Stimulated activated CD4-positive, alpha-beta T cell treated with anti-CD3 and anti-CD28 coated beads, Interleukin-12 subunit alpha, Interleukin-12 subunit beta, amount 100 ng/mL, for 24 hours (primary cell): ENCODE data around the gene ENGASE.

Experiments used
- DNase-seq, 2 experiments: peaks; one replicate each; pipeline ENCODE4 v3.0.0-alpha.2; 2020; ENCODE audit warnings: low read depth in 2 of 2

Gene ENGASE

DNA sequence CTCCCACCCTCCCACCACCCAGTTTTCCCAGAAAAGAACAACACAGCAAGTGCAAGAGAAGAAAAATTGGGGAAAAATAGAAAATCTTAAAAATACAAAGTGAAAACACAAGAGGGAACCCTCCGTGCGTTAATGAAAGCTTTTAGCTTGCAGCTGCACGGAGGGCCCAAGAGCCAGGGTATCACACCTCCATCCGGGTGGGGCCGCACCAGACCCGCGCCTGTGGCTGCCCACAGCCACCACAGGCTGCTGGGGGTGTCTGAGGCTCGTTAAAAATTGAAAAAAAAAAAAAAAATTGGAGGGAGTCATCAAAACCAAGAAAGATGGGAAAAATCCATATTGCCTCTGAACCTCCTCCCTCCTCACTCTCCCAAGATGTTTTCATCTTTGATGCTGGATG lies 18.6 kb downstream of the ENGASE start:
- no peak for DNase-seq

DNA sequence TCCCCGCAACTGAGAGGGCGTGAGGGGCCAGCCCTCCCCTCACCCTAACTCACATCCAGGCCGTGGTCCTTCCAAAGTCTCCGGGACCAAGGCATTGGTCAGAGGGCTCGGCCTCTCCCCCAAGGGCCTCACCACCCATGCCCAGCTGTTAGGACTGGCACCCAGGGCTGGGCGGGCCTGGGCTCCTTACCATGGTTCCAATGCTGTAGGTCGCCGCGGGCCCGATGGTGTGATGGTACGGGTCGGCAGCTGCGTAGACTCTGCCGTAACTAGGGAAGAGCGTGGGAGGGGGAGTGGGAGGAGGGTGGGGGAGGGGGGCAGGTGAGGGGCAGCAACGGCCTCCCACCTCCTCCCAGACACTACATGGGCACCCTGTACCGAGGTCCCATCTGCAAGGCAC lies 19.6 kb downstream of the ENGASE start:
- DNase-seq: no peak

DNA sequence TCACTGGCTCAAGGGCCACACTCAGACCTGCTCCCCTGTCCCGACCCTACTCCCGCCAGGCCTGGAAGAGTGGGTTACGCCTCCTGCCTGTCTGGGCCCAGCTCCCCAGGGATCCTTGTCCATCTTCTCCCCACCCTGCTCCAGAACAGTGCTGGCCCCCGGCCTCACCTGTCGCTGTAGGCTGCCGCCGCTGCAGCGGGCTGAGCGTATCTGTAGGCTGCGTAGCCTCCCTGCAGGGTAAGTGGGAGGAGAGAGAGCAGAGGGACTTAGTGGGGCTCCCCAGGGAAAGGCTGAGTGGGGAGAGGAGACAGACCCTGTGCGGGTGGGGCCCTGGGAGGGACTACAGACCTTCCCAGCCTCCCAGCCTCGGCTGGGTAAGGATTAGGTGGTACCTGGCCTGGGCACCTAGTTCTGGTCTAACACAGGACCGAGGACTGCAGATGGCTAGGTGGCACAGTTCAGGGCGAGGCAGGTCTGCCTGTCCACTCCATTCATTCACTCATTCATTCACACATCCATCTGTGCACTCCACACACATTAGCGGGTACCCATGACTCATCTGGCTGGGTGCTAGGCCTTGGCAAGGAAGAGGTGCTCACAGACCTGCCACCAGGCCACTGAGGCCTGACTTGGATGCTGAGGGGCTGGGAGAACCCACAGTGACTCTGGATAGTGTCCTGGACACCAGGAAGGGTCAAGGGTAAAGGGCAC lies 20.9 kb downstream of the ENGASE start:
- no peak for DNase-seq

DNA sequence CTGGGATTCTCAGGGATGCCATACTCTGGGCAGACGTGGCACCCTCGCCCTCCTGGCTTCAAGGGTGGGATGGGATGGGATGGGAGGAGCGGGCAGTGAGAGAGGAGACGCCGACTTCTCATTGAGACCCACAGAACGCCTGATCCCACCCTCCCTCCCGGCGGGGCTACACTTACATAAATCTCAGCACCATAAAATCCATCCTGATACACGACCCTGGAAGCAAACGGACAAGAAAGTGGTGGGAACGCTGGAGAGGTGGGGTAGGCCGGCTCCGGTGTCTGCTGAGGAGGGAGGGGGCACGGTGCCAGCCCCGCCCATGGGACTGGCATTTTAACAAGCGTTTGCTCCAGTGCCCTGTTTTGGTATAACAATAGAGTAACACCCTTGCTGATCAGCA lies 21.9 kb downstream of the ENGASE start:
- no peak for DNase-seq

DNA sequence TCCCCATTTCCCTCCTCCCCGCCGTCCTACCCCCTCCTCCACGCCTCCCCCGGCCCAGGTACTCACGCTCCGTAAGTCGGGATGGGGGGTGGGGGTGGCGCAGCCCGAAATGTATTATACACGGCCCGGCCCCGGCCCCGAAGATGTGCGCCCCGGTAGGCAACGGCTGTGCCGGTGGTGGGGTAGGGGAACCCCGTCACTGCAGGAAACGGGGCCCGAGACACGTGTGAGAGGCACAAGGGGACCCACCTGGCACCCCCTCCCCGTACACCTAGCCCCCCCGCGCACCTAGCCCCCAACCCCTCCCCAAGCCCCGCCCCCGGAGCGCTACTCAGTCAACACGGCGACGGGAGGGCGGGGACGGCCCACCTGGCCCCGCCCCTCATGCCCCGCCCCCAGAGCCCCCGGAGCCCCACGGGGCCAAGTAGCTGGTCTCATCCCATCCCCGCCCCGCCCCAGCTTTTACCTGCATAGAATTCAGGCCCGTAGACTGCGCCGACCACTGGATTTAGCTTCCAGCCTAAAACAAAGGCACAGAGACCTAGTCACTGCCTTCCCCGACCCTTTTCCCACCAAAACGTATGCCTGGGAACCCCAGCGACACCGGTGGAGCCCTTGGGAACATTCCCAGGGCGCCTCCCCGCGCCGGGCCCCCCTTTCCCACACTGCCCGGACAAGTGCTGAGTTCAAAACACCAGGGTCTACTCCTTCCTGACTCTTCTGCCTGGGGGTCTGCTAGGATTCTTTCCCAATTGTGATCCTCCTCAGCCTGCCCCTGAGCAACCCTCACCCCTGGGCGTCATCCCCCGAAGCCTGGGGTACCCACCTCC lies 22.8 kb downstream of the ENGASE start:
- DNase-seq: no peak

DNA sequence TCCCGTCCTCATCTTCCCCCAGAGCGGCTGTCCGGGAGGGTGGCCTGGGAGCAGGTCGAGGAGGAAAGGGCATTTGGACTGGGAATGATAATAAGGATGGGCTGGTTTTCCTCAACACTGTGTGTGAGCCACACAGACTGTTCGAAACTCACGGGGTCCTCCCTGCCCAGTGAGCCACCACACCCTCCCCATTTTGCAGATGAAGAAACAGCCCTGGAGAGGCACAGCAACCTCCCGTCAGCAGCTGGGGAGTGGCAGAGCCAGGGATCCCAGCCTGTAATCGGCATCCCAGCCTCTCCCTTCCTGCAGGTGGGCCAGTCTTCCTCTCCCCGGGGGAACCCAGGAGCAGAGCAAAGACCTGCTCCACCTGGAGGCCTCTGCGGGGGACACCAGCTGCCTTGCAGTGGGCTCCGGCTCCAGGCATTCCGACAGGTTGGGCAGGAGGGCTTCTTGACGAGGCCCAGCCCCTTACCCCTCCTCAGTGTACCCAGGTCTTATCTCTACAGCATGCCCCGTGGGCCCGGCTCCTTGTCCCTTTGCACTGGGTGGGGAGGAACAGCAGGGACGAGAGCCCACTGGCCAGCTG lies 23.8 kb downstream of the ENGASE start:
- DNase-seq: no peak

DNA sequence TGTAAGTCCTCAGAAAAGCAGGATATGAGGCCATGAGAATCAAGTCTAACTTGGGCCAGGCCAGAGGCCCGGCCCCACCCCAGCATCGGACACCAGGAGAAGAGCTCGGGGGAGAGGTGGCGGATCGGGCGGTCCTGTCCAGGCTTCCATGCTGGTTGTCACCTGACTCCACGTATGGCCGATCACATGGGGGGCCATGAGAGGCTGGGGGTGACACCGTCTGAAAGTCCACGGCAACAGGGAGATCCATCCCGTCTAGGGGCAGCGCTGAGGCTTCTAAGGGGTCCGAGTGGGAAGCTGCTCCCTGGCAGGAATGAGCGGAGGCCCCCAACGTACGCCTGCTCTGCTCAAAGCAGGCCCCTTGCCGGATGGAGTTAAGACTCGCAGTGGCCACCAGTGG lies 25.8 kb downstream of the ENGASE start:
- DNase-seq: no peak

DNA sequence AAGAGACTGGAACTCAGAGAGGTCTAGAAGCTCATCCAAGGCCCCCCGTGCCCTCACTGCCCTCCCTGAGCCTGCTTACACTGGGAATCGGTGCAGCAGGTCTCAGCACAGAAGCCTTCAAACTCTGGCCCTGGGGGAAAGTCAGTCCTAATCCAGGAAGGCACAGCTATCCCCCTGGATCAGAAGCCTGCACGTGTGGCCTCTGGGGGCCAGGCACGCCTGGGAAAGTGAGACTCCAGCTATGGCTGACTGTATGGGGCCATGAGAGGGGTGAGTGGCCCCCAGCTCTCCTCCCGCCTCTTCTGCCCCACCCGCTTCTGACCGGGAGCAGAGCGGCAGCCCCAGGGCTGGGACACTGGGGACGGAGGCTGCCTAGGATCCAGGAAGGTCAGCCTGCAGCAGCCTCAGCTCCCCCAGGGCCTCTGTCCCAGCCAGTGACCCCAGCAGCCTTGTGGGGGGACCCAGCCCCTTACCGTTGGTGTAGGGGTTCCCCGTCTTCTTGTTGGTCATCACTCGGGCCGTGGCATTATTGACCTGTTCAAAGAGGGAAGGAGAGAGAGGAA lies 26.6 kb downstream of the ENGASE start:
- DNase-seq: no peak

DNA sequence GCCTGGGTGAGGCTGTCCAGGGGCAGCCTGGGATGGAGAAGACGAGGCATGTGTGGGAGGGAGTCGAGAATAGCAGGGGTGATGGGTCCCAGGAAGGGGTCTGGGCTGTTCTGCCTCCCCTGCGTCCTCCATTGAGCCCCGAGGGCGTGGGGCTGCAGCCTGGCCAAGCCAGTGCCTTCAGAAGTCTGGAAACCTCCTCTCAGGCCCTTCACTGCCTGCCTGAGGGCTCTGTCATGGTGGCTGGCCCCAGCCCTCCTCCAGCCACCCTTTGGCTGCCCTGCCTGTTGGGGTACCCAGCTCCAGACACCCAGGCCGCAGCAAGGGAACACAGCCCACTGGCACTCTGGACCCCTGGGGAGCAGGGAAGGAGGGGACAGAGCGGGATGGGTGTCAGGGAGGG lies 27.6 kb downstream of the ENGASE start:
- no peak for DNase-seq

DNA sequence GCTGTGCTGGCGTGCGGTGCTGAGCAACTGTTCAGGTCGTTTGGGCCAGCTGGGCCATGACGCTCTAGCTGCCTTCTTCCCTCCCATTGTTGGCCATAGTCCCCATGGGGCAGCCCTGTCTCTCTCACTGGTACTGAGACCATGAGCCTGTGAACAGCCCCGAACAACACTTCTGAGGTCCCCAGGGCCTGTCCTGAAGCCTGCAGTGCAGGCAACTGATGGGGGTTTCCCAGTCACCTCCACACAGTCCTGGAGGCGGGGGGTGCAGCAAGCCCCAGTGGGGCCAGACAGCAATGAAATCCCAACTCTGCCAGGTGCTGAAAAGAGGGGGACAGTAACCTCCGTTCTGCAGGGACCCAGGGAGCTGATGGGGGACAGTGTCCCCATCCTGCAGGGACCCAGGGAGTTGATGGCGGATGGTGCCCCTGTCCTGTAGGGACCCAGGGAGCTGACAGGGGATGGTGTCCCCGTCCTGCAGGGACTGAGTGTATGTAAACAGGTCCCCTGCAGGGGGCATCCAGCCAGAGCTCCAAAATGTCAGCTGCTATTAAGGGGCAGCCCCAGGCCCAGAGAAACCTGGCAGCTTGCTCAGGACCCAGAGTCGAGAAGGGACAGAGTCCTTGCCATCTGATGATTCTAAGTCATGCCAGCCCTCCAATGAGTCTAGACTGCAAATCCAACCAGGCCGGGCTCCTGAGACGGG lies 30.4 kb downstream of the ENGASE start:
- no peak for DNase-seq

DNA sequence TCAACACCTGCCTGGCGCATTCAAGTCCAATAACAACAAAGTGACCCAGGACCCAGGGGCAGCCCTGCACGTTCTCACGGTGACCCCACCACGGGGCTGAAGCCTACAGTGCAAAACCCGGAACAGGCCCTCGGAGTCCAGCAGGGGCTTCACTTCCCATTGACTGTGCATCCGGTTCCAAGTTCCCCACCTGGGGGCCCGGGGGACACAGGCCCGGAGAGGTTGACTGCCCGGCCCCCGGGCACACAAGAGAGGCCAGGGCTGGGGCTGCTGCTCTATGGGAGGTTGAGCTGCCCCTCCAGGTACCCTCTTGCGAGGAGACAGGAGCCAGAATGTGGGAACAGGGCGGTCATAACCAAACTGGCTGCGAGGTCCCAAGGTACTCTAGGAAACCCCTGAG lies 31.3 kb downstream of the ENGASE start:
- no peak for DNase-seq

DNA sequence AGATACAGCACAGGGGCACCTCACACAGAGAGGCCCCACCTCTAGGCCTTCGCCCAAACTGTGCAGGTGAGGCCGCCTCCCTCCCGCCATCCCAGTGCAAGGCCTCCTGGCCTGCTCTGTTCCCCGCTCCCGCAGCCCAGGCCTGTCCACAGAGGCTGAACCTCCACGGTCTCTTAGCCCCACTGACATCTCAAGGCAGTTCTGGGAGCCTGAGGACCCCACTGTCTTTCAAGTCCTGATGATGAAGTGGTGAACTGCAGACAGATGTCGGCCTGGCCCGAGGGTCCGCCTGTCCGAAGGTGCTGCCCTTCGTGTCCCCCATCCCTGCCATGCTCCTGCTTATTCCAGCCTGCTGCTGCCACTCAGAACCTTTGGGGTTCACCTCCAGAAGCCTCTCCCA lies 32.3 kb downstream of the ENGASE start:
- no peak for DNase-seq

DNA sequence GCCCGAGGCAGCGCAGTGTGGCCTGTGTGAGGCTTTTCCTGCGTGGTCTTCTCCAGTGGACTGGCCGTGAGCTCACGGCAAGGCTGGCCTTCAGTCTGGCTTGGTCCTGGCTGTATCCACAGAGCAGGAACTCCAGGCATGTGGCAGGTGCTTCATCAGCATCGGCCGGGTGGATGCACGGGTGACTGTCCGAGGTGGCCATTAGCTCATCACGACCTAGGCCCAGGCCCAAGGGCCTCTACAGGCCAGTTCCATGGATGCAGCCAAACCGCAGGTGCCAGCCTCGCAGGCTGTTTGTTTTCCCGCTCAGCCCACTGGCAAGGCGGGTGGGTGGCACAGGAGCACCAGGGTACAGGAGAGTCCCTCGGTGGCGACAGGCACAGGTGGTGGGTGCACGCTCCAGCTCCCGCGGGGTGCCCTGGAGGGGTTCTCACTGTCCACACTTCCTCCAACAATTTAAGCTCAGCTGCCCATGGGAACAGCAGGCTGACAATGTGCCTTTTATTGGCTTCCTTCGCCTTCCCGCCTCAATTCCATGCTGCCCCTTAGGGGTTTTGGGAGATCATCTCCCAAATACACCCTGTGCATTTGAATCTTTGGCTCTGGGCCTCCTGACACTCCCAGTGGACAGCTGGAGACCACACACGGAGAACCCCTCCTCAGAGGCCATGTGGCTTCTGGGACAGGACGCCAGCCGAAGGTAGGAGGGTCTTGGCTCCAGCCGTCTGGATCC lies 33.0 kb downstream of the ENGASE start:
- DNase-seq: no peak

DNA sequence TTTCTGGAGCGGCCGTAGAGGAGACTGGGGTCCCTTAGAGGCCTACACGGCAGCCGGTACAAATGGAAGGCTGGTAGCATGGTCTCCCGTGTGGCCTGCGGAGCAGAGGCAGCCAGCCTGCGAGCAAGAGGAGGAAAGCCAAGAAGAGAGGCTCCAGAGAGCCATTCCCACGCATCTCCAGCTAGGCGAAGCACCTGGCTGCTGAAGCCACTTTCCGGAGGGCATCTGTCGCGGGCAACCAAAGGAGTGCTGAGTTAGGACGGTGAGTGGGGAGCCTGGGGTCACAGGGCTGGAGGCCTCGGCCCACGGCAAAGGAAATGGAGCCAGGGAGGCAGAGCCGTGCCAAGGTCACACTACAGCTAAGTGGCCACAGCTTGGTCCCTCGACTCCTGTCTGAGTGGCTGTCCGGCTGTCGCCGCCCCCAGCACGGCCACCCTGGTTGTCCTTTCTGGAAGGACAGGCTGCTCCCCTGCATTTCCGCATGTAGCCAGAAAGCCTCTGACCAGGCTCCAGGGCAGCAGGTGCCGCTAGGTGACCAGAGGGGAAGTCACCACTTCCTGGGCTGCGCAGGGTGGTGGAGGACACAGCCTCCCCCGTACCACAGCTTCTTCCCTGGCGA lies 33.7 kb downstream of the ENGASE start:
- DNase-seq: no peak

DNA sequence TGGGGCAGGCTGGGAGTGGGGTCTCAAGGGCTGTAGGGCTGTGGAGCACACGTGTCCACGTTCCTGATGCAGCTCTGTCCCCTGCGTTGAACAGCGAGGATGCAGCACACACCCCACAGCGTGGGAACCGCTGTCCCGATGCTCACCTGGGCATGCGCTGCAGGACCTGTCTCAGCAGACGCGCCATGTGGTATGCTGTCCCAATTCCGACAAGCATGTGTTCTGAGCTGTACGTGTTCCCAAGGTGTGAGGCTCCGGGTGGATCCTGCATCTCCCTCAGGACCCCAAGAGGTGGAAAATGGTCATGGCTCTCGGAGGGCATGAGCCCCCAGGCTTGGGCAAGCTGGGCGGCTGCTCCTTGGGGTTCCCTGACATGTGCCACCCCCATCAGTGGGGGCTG lies 34.2 kb downstream of the ENGASE start:
- no peak for DNase-seq

DNA sequence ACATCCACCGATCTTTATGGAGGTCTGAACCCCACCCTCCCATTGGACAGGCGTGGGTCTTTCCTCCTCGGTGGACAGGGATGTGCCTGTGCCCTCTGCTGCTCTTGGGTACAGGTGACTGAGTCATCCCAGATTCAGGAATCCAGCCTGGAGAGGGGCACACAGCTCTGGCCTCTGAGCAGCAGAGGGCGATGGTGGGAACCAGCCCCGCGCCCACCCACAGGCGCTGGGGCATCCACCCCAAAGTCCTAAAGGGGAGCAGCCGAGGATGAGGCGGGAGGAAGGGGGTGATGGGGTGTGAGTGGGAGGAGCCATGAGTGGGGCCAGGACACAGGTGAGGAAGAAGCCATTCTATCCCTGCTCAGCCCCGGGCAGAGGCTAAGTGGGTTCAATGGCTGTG lies 35.0 kb downstream of the ENGASE start:
- no peak for DNase-seq

DNA sequence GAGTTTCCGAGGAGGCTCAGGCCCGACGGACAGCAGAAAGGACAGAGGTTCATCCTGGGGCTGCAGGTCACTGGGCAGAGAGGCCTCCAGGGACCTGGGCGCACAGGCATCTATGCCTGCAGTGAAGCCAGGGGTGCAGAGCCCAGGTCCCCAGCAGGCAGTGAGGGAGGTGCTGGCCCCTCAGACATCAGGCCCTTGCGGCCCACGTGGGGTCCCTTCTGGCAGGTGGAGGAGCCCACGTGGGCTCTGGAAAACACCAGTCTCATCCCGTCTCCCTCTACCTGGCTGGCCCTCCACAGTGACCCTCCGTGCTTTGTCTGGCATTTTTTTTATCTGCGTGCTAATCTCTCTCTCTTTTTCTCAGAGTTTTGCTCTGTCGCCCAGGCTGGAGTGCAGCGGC lies 36.5 kb downstream of the ENGASE start:
- no peak for DNase-seq

DNA sequence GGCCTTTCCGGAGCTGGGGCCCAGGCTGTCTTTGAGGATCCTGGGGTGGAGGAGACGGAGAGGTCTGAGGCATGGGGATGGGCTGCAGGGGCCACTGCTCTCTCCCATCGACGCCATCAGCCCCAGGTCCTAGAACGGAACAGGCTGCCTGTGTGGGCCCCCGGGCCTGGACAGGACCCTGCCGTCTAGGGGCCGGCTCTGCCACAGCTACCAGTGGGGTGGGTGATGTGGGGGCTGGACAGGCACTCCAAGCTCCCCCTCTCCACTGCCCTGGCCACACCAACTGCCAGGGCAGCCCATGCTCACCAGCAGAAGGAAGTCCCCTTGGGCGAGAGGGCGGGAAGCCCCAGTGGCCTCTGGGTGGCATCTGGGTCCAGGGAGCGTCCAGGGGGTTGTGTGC lies 37.8 kb downstream of the ENGASE start:
- DNase-seq: no peak

DNA sequence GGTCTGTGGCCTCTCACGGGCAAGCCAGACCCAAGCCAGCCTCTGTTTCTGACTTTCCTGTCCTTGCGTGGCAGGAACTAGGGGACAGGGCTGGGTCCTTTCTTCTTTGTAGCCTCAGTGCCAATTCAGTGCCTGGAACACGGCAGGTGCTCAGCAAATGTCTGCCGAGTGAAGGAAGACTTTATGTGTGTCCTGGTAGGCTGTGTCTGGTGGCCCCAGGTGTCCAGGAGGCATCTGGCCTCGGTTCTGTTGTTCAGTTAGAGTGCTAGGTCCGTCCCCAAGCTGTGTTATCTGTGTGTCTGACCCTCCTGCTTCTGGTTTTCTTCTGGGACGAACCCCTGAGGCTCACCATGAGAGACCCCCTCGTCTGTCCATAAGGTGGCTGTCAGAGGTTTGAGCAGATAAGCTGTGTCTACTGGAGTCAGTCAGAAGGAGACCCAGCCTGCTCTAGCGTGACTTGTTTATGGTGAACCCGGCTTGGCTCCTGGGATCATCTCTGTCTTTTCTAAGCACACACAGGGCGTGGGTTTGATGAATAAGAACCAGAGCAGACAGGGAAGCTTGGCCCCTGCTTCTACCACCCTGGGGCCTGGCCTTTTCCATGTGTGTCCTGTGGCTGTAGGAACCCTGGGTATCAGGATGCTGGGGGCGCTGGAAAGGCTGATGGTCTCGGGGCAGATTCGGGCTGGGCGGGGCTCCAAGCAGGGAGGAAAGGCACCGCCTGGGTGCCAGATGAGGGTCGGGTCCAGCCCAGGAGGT lies 39.3 kb downstream of the ENGASE start:
- no peak for DNase-seq
